Stimulated activated CD4-positive, alpha-beta T cell treated with anti-CD3 and anti-CD28 coated beads, Interleukin-12 subunit alpha, Interleukin-12 subunit beta, amount 100 ng/mL, for 24 hours (primary cell): ENCODE results near the gene LIF.
"Not testable (repeated sequence)": the region's sequence is repeated elsewhere in the genome, so short reads cannot be mapped to it uniquely, and the experiment has no call there.

ENCODE experiments used
- DNase-seq, 2 experiments: peaks; one replicate each; pipeline ENCODE4 v3.0.0-alpha.2; 2020; ENCODE audit warnings: low read depth in 2 of 2

LIF gene

GRCh38 chr22:30226192-30226832, 20.2 kb downstream of the LIF start:
- no peak for DNase-seq

GRCh38 chr22:30225220-30225927, 21.2 kb downstream of the LIF start:
- DNase-seq, result no peak

- no peak for DNase-seq
Observed at GRCh38 chr22:30224161-30224857, 22.2 kb downstream of the LIF start.

- no peak for DNase-seq
Observed at GRCh38 chr22:30223303-30223702, 23.3 kb downstream of the LIF start.

GRCh38 chr22:30222321-30222720, 24.2 kb downstream of the LIF start:
- no peak for DNase-seq

GRCh38 chr22:30221121-30221992, 25.2 kb downstream of the LIF start:
- DNase-seq, result peak in 1 of 2 experiments; percentile 36

GRCh38 chr22:30220338-30221012, 26.1 kb downstream of the LIF start:
- DNase-seq, result no peak

- DNase-seq, result no peak
Observed at GRCh38 chr22:30219668-30220278, 26.8 kb downstream of the LIF start.

- no peak for DNase-seq
Observed at GRCh38 chr22:30219049-30219654, 27.4 kb downstream of the LIF start.

GRCh38 chr22:30217698-30218560, 28.6 kb downstream of the LIF start:
- DNase-seq, result no peak

GRCh38 chr22:30216710-30217109, 29.8 kb downstream of the LIF start:
- DNase-seq, result no peak

GRCh38 chr22:30216272-30216671, 30.3 kb downstream of the LIF start:
- not testable (repeated sequence) for DNase-seq

GRCh38 chr22:30214703-30215407, 31.7 kb downstream of the LIF start:
- no peak for DNase-seq

GRCh38 chr22:30212996-30213441, 33.5 kb downstream of the LIF start:
- no peak for DNase-seq

- DNase-seq, result no peak
Observed at GRCh38 chr22:30212363-30212995, 34.1 kb downstream of the LIF start.

- no peak for DNase-seq
Observed at GRCh38 chr22:30211124-30211820, 35.3 kb downstream of the LIF start.

GRCh38 chr22:30210235-30210909, 36.2 kb downstream of the LIF start:
- DNase-seq, result no peak
